ENCODE results near the gene SNX20. TPM values are rescaled to one million over a fixed set of nuclear protein-coding genes. Genes with fewer than 3 reads are reported as not detected.

The SNX20 gene
- total and polyA plus RNA-seq, 2 donors (not counting 3 experiments of a cell fraction or from before 2014, with no cell fraction given), result not detected

- Histone ChIP-seq H3K4me1 (ENCODE audit: control insufficient read depth, extremely low read depth, insufficient read depth, low read length) (peaks cover 3% of the 10 kb centered on the region), H2AFZ (ENCODE audit: low read depth, low read length) (no peak overlapping the region), H3K4me2 (ENCODE audit: insufficient read depth, low read length) (no peak overlapping the region), H3K27me3 (ENCODE audit: control insufficient read depth in 2 of 2, insufficient read depth in 2 of 2, low read length in 2 of 2) (no peaks in the 10 kb centered on the region), H3K9ac (replicated peaks; ENCODE audit: extremely low read depth, insufficient read depth, low read length) (no peak overlapping the region), H4K20me1 (replicated peaks; ENCODE audit: control insufficient read depth, extremely low read depth, insufficient read depth, low read length) (no peaks in the 10 kb centered on the region), H3K79me2 (ENCODE audit: control insufficient read depth, insufficient read depth, low read length) (no peaks in the 10 kb centered on the region), H3K4me3 (replicated peaks in 1 of 3; ENCODE audit: insufficient read depth in 1 of 3, low read depth in 1 of 3, low read length in 3 of 3) (no peak overlapping the region), H3K36me3 (ENCODE audit: control insufficient read depth in 2 of 2, extremely low read depth in 1 of 2, insufficient read depth in 2 of 2, low read length in 2 of 2) (no peaks in the 10 kb centered on the region), H3K27ac (ENCODE audit: insufficient read depth, low read depth, low read length) (no peak overlapping the region), H3K9me1 (replicated peaks; ENCODE audit: control insufficient read depth, extremely low read depth, insufficient read depth, low read length) (no peaks in the 10 kb centered on the region), H3K9me3 (replicated peaks; ENCODE audit: control insufficient read depth, insufficient read depth, low read length) (no peaks in the 10 kb centered on the region)
- POLR2A ChIA-PET, result no interaction called here
- dilution Hi-C loops (cut with MboI; ENCODE audit: extremely low pct_ligation_motif_present, low sequenced_read_pairs), result no loop called here
- FAIRE-seq, result no peak
- CTCF ChIA-PET, result interaction anchor here (0.5 to 6.8 kb wide), 3 partner anchors 69 to 268 kb away, joined by 4 to 105 read pairs (median 14); no protein-coding TSS in a partner anchor
- intact Hi-C loops (cut with micrococcal nuclease), result no loop called here
- DNase-seq (ENCODE audit: low read depth, low spot score), result no peak
- TF ChIP-seq MYC (IDR thresholded peaks at IDR 0.05; ENCODE audit: low read depth, low read length) (no peak), FOS (IDR thresholded peaks at IDR 0.05; ENCODE audit: borderline replicate concordance, insufficient read depth, low read length) (no peak), GATA2 (IDR thresholded peaks at IDR 0.05; ENCODE audit: insufficient read depth, insufficient read length, low read depth, low read length) (no peak), POLR2AphosphoS5 (IDR thresholded peaks at IDR 0.05; ENCODE audit: insufficient read depth, low read depth, low read length) (no peak), EZH2 (IDR thresholded peaks at IDR 0.05; ENCODE audit: borderline replicate concordance, low read depth, low read length, severe bottlenecking) (no peak), CTCF (IDR thresholded peaks at IDR 0.05; ENCODE audit: extremely low read depth in 1 of 2, insufficient read depth in 1 of 2, low read depth in 1 of 2, low read length in 2 of 2) (no peak), POLR2A (IDR thresholded peaks at IDR 0.05; ENCODE audit: low read depth, low read length) (no peak), JUN (IDR thresholded peaks at IDR 0.05; ENCODE audit: borderline replicate concordance, insufficient read depth, insufficient read length, low read depth) (no peak)
- TF ChIP-seq, protein P1, sequence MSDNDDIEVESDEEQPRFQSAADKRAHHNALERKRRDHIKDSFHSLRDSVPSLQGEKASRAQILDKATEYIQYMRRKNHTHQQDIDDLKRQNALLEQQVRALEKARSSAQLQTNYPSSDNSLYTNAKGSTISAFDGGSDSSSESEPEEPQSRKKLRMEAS (IDR thresholded peaks at IDR 0.05; ENCODE audit: insufficient read depth, insufficient read length), result no peak
- no TSS peak for BruUV-seq (replicated peaks)
Measured at GRCh38 chr16:50662306-50662940, 18.7 kb downstream of the SNX20 start.
